K562 (cell line): ENCODE measurements around the gene ADAT3. TPM values are rescaled to one million over a fixed set of nuclear protein-coding genes. Genes with fewer than 3 reads are reported as not detected.

Experiments used
- ATAC-seq: fragments of 200-7000 bp; cut with Tn5 transposase; 3 replicates; pipeline ENCODE4 v1.9.1; 2020; ENCODE audit warnings: moderate library complexity
- BruUV-seq: library from RNA; stranded (reverse); fragments of 400-500 nt; replicated peaks from 2 replicates; lab custom pipeline; 2021; lab: Mats Ljungman, UMichigan
- CTCF ChIA-PET: fragments of 300-600 bp; formaldehyde crosslinking; extraction: SDS; loops from one replicate; lab custom pipeline; 2021; ENCODE audit warnings: low intra/inter-chr PET ratio; lab: Yijun Ruan, JAX
- POLR2A ChIA-PET: fragments of 300-600, 350-650 bp; sonication (Branson Sonifier 250); formaldehyde crosslinking; extraction: SDS; loops from one replicate; lab custom pipeline; 2021; ENCODE audit warnings: antibody characterized with exemption, inconsistent platforms; lab: Yijun Ruan, JAX
- DNase-seq, 4 experiments: peaks; one replicate each; pipeline versions ENCODE4 v3.0.0 to v3.0.0-alpha.2; 2011 to 2018; ENCODE audit warnings: low spot score in 3 of 4, mixed read lengths in 3 of 4; ENCODE audit errors: extremely low read depth in 1 of 4
- FAIRE-seq: peaks from 2 replicates; lab custom pipeline; 2011; peaks lifted over from hg19 to GRCh38; lab: Jason Lieb, UNC
- H2AFZ ChIP-seq: 2 replicates; pipeline ENCODE4 v1.6.0; 2011; ENCODE audit warnings: low read depth, low read length, control low read depth, inconsistent platforms
- H3K27ac ChIP-seq: fragments of 200-600 bp; 3 replicates; pipeline ENCODE4 v1.8.0; 2011; ENCODE audit warnings: low read depth, mild to moderate bottlenecking, control low read depth, inconsistent platforms, low read length, moderate library complexity, mixed read lengths; ENCODE audit errors: extremely low read depth
- H3K27me3 ChIP-seq, 2 experiments: fragments of 300-600 bp in 1 of 2; 2 replicates in 1 of 2; 3 replicates in 1 of 2; pipeline versions ENCODE4 v1.6.0 to v1.8.0; 2011; ENCODE audit warnings: inconsistent platforms in 2 of 2, low read length in 2 of 2, mild to moderate bottlenecking in 1 of 2, mixed read lengths in 1 of 2, moderate library complexity in 1 of 2; ENCODE audit not compliant: control insufficient read depth in 2 of 2, insufficient read depth in 2 of 2
- H3K36me3 ChIP-seq: fragments of 300-600 bp; 3 replicates; pipeline ENCODE4 v1.8.0; 2011; ENCODE audit warnings: mild to moderate bottlenecking, low read length, inconsistent platforms; ENCODE audit not compliant: control insufficient read depth, insufficient read depth
- H3K4me1 ChIP-seq, 2 experiments: fragments of 200-600 bp in 1 of 2; replicated peaks in 1 of 2; 2 replicates in 1 of 2; 3 replicates in 1 of 2; pipeline versions ENCODE4 v1.5.1 to v1.8.0; 2011; ENCODE audit warnings: inconsistent platforms in 2 of 2, low read length in 2 of 2, mild to moderate bottlenecking in 1 of 2, mixed read lengths in 1 of 2, moderate library complexity in 1 of 2; ENCODE audit not compliant: control insufficient read depth in 2 of 2, insufficient read depth in 2 of 2
- H3K4me2 ChIP-seq: 2 replicates; pipeline ENCODE4 v1.6.1; 2011; ENCODE audit warnings: low read length, control low read depth, inconsistent platforms, mixed read lengths; ENCODE audit not compliant: insufficient read depth
- H3K4me3 ChIP-seq: fragments of 200-600 bp; sonication (generic), shearing (Covaris generic); 2 replicates; pipeline ENCODE4 v1.5.1; 2016; ENCODE audit warnings: control low read depth, inconsistent platforms
- H3K79me2 ChIP-seq: fragments of 200-600 bp; 3 replicates; pipeline ENCODE4 v1.8.0; 2011; ENCODE audit warnings: low read length, inconsistent platforms; ENCODE audit not compliant: control insufficient read depth, insufficient read depth
- H3K9ac ChIP-seq, 2 experiments: 2 replicates each; pipeline versions ENCODE4 v1.6.0 to v1.6.1; 2011; ENCODE audit warnings: low read depth in 2 of 2, low read length in 2 of 2, control low read depth in 1 of 2, inconsistent platforms in 1 of 2, mild to moderate bottlenecking in 1 of 2, mixed read lengths in 1 of 2; ENCODE audit not compliant: insufficient read depth in 1 of 2
- H3K9me1 ChIP-seq: one replicate; pipeline ENCODE4 v1.6.0; 2011; ENCODE audit warnings: inconsistent platforms, mild to moderate bottlenecking, low read length, moderate library complexity; ENCODE audit not compliant: control insufficient read depth, insufficient read depth
- H3K9me3 ChIP-seq: replicated peaks from 2 replicates; pipeline ENCODE4 v1.5.1; 2011; ENCODE audit warnings: low read depth, low read length, inconsistent platforms; ENCODE audit not compliant: control insufficient read depth, insufficient read depth
- H4K20me1 ChIP-seq: replicated peaks from 2 replicates; pipeline ENCODE4 v1.6.1; 2011; ENCODE audit warnings: low read length, inconsistent platforms, mixed read lengths; ENCODE audit not compliant: control insufficient read depth, insufficient read depth
- CCNT2 ChIP-seq: IDR thresholded peaks from 2 replicates; pipeline ENCODE4 v1.6.1; 2011; ENCODE audit warnings: borderline replicate concordance, low read depth, mild to moderate bottlenecking, moderate library complexity, mixed read lengths, low read length; ENCODE audit not compliant: insufficient read length; ENCODE audit errors: extremely low read depth
- CTBP1 ChIP-seq: fragments of 450-650 bp; IDR thresholded peaks from 2 replicates; pipeline ENCODE4 v1.6.1; 2016; ENCODE audit warnings: borderline replicate concordance
- HNRNPLL ChIP-seq: fragments of 200-400 bp; formaldehyde crosslinking; IDR thresholded peaks from 2 replicates; pipeline ENCODE4 v1.6.1; 2017; ENCODE audit warnings: low read length, low read depth, mild to moderate bottlenecking; ENCODE audit not compliant: poor library complexity, severe bottlenecking
- POLR2AphosphoS2 ChIP-seq: IDR thresholded peaks from 2 replicates; pipeline ENCODE4 v1.6.1; 2012; ENCODE audit warnings: low read length, improper control_type of control experiment
- TAF1 ChIP-seq: IDR thresholded peaks from 2 replicates; pipeline ENCODE4 v1.6.1; 2011; ENCODE audit warnings: mild to moderate bottlenecking, low read length, moderate library complexity; ENCODE audit not compliant: insufficient read depth, control insufficient read depth, severe bottlenecking; ENCODE audit errors: extremely low read depth
- ZNF24 ChIP-seq: fragments of 450-650 bp; IDR thresholded peaks from 2 replicates; pipeline ENCODE4 v1.6.1; 2016
- ZNF707 ChIP-seq: fragments of 250-450 bp; sonication (Bioruptor Pico); conservative IDR thresholded peaks from 2 replicates; pipeline ENCODE4 v1.8.0; 2022; ENCODE audit warnings: inconsistent platforms, mild to moderate bottlenecking, moderate library complexity
- WGBS: fragments of 100-300 bp; shearing (Covaris generic); methylation state at CpG from one replicate; pipeline ENCODE4 v1.1.6; 2016; ENCODE audit warnings: low coverage, mixed read lengths; ENCODE audit not compliant: insufficient coverage; ENCODE audit errors: missing lambda C conversion rate; 5-methylcytosine and 5-hydroxymethylcytosine counted together
- in situ Hi-C: fragments of 300-500 bp; cut with MboI; formaldehyde crosslinking; loops from 4 replicates; pipeline ENCODE4 v1.15.0; 2018; ENCODE audit warnings: inconsistent platforms, mixed read lengths
- intact Hi-C: fragments of 100-400 bp; cut with micrococcal nuclease; formaldehyde crosslinking; loops from 2 replicates; pipeline ENCODE4 v1.14.2; 2022
- polyA plus RNA-seq, 8 experiments: library from polyadenylated mRNA; depleted of rRNA in 4 of 8; stranded (reverse) in 5 of 8; unstranded in 3 of 8; fragments of >200 nt; fragmentation: Nextera tagmentation in 2 of 8; fragmentation: Illumina TruSeq in 1 of 8; extraction: Ambion mirVana in 2 of 8; extraction: Trizol in 1 of 8; gene quantifications; 2 replicates each; pipeline versions ENCODE4 v1.2.1 to v1.2.3, GENCODE V29; 2011 to 2014; ENCODE audit warnings: inconsistent platforms in 1 of 8, missing spikeins in 1 of 8
- total RNA-seq, 7 experiments: library from RNA; depleted of rRNA in 6 of 7; stranded (reverse); fragments of >200 nt in 6 of 7; fragmentation: Illumina TruSeq in 2 of 7; extraction: Trizol in 2 of 7; gene quantifications; 2 replicates each; pipeline versions ENCODE4 v1.2.1 to v1.2.3, GENCODE V29; 2011 to 2021; ENCODE audit warnings: low replicate concordance in 1 of 7
- TF ChIP-seq, protein P1 (sequence below): fragments of 200-800 bp; sonication (Bioruptor generic); IDR thresholded peaks from 2 replicates; pipeline ENCODE4 v1.6.1; 2016; ENCODE audit warnings: missing genetic modification characterization, missing compliant biosample characterization
- TF ChIP-seq, protein P2 (sequence below), 2 experiments: fragments of 450-650 bp; IDR thresholded peaks; 2 replicates each; pipeline ENCODE4 v1.6.1; 2018; ENCODE audit warnings: mild to moderate bottlenecking in 2 of 2, low read depth in 1 of 2; ENCODE audit not compliant: partially characterized antibody in 2 of 2

Gene ADAT3
- total and polyA plus RNA-seq, 9 of the 15 experiments (the other 6 are each of a cell fraction or from before 2014, with no cell fraction given): 0.67 to 15.6 (median 7.8) TPM; not detected in 4

DNA sequence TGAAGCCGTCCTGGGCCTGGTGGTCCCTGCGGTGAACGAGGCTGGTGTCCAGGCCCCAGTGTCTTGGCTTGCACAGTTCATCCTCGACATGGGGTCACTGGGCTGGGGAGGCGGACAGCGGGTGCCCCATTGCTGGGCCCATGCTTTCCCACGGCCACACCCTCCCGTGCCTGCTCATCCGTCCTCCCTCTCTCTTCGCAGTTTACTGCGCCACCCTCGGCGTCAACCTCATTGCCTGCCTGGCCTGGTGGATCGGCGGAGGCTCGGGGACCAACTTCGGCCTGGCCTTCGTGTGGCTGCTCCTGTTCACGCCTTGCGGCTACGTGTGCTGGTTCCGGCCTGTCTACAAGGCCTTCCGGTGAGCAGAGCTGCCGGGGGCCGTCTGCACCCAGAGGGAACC is 12.7 kb downstream of the ADAT3 start:
- in situ Hi-C loops: no loop called here
- Histone ChIP-seq H2AFZ (no peak overlapping the region), H3K9me3 (no peaks in the 10 kb centered on the region; the same call in 1 of the 2 replicates), H3K4me2 (no peak overlapping the region), H3K27me3 (no peaks in the 10 kb centered on the region), H3K9ac (no peak overlapping the region), H3K9me1 (no peaks in the 10 kb centered on the region), H4K20me1 (no peaks in the 10 kb centered on the region), H3K4me3 (no peak overlapping the region), H3K36me3 (peaks cover 73% of the 10 kb centered on the region; the same call in 2 of the 3 replicates), H3K4me1 (peaks cover 0 to 44% of the 10 kb centered on the region in 2 experiments; a peak in 2 of 5 replicates), H3K27ac (no peak overlapping the region), H3K79me2 (peaks cover 14% of the 10 kb centered on the region)
- ChIA-PET POLR2A (no interaction called here), CTCF (no interaction called here)
- TF ChIP-seq, protein P1, sequence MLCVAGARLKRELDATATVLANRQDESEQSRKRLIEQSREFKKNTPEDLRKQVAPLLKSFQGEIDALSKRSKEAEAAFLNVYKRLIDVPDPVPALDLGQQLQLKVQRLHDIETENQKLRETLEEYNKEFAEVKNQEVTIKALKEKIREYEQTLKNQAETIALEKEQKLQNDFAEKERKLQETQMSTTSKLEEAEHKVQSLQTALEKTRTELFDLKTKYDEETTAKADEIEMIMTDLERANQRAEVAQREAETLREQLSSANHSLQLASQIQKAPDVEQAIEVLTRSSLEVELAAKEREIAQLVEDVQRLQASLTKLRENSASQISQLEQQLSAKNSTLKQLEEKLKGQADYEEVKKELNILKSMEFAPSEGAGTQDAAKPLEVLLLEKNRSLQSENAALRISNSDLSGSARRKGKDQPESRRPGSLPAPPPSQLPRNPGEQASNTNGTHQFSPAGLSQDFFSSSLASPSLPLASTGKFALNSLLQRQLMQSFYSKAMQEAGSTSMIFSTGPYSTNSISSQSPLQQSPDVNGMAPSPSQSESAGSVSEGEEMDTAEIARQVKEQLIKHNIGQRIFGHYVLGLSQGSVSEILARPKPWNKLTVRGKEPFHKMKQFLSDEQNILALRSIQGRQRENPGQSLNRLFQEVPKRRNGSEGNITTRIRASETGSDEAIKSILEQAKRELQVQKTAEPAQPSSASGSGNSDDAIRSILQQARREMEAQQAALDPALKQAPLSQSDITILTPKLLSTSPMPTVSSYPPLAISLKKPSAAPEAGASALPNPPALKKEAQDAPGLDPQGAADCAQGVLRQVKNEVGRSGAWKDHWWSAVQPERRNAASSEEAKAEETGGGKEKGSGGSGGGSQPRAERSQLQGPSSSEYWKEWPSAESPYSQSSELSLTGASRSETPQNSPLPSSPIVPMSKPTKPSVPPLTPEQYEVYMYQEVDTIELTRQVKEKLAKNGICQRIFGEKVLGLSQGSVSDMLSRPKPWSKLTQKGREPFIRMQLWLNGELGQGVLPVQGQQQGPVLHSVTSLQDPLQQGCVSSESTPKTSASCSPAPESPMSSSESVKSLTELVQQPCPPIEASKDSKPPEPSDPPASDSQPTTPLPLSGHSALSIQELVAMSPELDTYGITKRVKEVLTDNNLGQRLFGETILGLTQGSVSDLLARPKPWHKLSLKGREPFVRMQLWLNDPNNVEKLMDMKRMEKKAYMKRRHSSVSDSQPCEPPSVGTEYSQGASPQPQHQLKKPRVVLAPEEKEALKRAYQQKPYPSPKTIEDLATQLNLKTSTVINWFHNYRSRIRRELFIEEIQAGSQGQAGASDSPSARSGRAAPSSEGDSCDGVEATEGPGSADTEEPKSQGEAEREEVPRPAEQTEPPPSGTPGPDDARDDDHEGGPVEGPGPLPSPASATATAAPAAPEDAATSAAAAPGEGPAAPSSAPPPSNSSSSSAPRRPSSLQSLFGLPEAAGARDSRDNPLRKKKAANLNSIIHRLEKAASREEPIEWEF (CRISPR knock-in tag): no peak
- TF ChIP-seq, protein P2, sequence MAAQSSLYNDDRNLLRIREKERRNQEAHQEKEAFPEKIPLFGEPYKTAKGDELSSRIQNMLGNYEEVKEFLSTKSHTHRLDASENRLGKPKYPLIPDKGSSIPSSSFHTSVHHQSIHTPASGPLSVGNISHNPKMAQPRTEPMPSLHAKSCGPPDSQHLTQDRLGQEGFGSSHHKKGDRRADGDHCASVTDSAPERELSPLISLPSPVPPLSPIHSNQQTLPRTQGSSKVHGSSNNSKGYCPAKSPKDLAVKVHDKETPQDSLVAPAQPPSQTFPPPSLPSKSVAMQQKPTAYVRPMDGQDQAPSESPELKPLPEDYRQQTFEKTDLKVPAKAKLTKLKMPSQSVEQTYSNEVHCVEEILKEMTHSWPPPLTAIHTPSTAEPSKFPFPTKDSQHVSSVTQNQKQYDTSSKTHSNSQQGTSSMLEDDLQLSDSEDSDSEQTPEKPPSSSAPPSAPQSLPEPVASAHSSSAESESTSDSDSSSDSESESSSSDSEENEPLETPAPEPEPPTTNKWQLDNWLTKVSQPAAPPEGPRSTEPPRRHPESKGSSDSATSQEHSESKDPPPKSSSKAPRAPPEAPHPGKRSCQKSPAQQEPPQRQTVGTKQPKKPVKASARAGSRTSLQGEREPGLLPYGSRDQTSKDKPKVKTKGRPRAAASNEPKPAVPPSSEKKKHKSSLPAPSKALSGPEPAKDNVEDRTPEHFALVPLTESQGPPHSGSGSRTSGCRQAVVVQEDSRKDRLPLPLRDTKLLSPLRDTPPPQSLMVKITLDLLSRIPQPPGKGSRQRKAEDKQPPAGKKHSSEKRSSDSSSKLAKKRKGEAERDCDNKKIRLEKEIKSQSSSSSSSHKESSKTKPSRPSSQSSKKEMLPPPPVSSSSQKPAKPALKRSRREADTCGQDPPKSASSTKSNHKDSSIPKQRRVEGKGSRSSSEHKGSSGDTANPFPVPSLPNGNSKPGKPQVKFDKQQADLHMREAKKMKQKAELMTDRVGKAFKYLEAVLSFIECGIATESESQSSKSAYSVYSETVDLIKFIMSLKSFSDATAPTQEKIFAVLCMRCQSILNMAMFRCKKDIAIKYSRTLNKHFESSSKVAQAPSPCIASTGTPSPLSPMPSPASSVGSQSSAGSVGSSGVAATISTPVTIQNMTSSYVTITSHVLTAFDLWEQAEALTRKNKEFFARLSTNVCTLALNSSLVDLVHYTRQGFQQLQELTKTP (IDR thresholded peaks at IDR 0.05; ENCODE audit: low read depth in 1 of 2, partially characterized antibody in 2 of 2): no peak
- no peak for TF ChIP-seq POLR2AphosphoS2
- no peak for TF ChIP-seq TAF1
- TF ChIP-seq HNRNPLL: no peak
- TF ChIP-seq ZNF707 (CRISPR knock-in tag): no peak
- TF ChIP-seq ZNF24: no peak
- TF ChIP-seq CCNT2: no peak
- no peak for TF ChIP-seq CTBP1
- DNase-seq: no peak
- no peak for FAIRE-seq
- no TSS peak for BruUV-seq
- WGBS: 94% methylated on average over 14 of the region's 25 CpGs
- intact Hi-C loops: no loop called here
- ATAC-seq: no peak
